H54 (cell line): ENCODE results near the gene AKR1C8.
"Not testable (repeated sequence)": the region's sequence is repeated elsewhere in the genome, so short reads cannot be mapped to it uniquely, and the experiment has no call there.

Source experiments
- DNase-seq: peaks from one replicate; pipeline ENCODE4 v3.0.0; 2011; ENCODE audit warnings: low spot score, mixed read lengths; ENCODE audit not compliant: insufficient read length
- FAIRE-seq: peaks from 3 replicates; lab custom pipeline; 2011; peaks lifted over from hg19 to GRCh38; lab: Jason Lieb, UNC
- POLR2A ChIP-seq: IDR thresholded peaks from 2 replicates; pipeline ENCODE4 v1.6.1; 2011; ENCODE audit warnings: low read depth, mild to moderate bottlenecking, low read length

Gene AKR1C8

GRCh38 chr10:5147981-5148677 is 36.8 kb downstream of the AKR1C8 start:
- DNase-seq (no peak), FAIRE-seq (no peak)
- no peak for TF ChIP-seq POLR2A

- no peak for DNase-seq
- no peak for FAIRE-seq
- no peak for TF ChIP-seq POLR2A
Measured at GRCh38 chr10:5147255-5147980, 37.5 kb downstream of the AKR1C8 start.

GRCh38 chr10:5146920-5147254 is 38.1 kb downstream of the AKR1C8 start:
- TF ChIP-seq POLR2A: no peak
- DNase-seq (no peak), FAIRE-seq (no peak)

- FAIRE-seq (no peak), DNase-seq (no peak)
- no peak for TF ChIP-seq POLR2A
Measured at GRCh38 chr10:5143137-5143536, 41.8 kb downstream of the AKR1C8 start.

- DNase-seq: no peak
- TF ChIP-seq POLR2A: no peak
- no peak for FAIRE-seq
Measured at GRCh38 chr10:5142199-5142598, 42.8 kb downstream of the AKR1C8 start.

- FAIRE-seq, DNase-seq: not testable (repeated sequence)
Measured at GRCh38 chr10:5137699-5138098, 47.3 kb downstream of the AKR1C8 start.

- TF ChIP-seq POLR2A: no peak
- FAIRE-seq (no peak), DNase-seq (no peak)
Measured at GRCh38 chr10:5136468-5137087, 48.4 kb downstream of the AKR1C8 start.

- FAIRE-seq (no peak), DNase-seq (no peak)
- no peak for TF ChIP-seq POLR2A
Measured at GRCh38 chr10:5135581-5135980, 49.4 kb downstream of the AKR1C8 start.

GRCh38 chr10:5125315-5126044 is 59.5 kb downstream of the AKR1C8 start:
- TF ChIP-seq POLR2A: no peak
- DNase-seq (no peak), FAIRE-seq (no peak)

- FAIRE-seq (no peak), DNase-seq (no peak)
- TF ChIP-seq POLR2A: no peak
Measured at GRCh38 chr10:5123886-5124285, 61.1 kb downstream of the AKR1C8 start.

- not testable (repeated sequence) for DNase-seq, FAIRE-seq
Measured at GRCh38 chr10:5119997-5120396, 65.0 kb downstream of the AKR1C8 start.

GRCh38 chr10:5117026-5117425 is 67.9 kb downstream of the AKR1C8 start:
- DNase-seq: no peak
- TF ChIP-seq POLR2A: no peak
- no peak for FAIRE-seq

GRCh38 chr10:5116621-5117020 is 68.3 kb downstream of the AKR1C8 start:
- FAIRE-seq (no peak), DNase-seq (no peak)
- no peak for TF ChIP-seq POLR2A

- FAIRE-seq, DNase-seq: not testable (repeated sequence)
Measured at GRCh38 chr10:5109861-5110260, 75.1 kb downstream of the AKR1C8 start.
